GM21619 (cell line): ENCODE measurements around the gene SPEF1.

Source experiments
- ATAC-seq: cut with Tn5 transposase; IDR thresholded peaks from one replicate; pipeline ENCODE4 v1.9.1; 2021; ENCODE audit not compliant: unreplicated experiment

The SPEF1 gene

GRCh38 chr20:3732327-3733118, 48.7 kb downstream of the SPEF1 start, which contains the start of gene HSPA12B:
HSPA12B (plus strand) TSS chr20:3732685; CDS start chr20:3738675, 5,990 bp downstream.
- ATAC-seq = no peak

GRCh38 chr20:3731944-3732326, 49.3 kb downstream of the SPEF1 start:
- ATAC-seq = no peak

GRCh38 chr20:3730803-3731672, 50.2 kb downstream of the SPEF1 start:
- ATAC-seq = no peak

GRCh38 chr20:3729811-3730540, 51.3 kb downstream of the SPEF1 start:
- ATAC-seq = no peak

GRCh38 chr20:3729378-3729777, 51.9 kb downstream of the SPEF1 start:
- ATAC-seq = no peak

GRCh38 chr20:3728876-3729275, 52.4 kb downstream of the SPEF1 start:
- no peak for ATAC-seq

- no peak for ATAC-seq
These were observed 52.9 kb downstream of the SPEF1 start for GRCh38 chr20:3728354-3728753.
